Measurements from ENCODE around the gene TBX3. TPM values are rescaled to one million over a fixed set of nuclear protein-coding genes. Genes with fewer than 3 reads are reported as not detected.
"Not testable (repeated sequence)": the region's sequence is repeated elsewhere in the genome, so short reads cannot be mapped to it uniquely, and the experiment has no call there.

The TBX3 gene
- total RNA-seq, 1 experiment from 2014 or later: not detected

- Histone ChIP-seq H3K9ac (ENCODE audit: low read length) (no peak overlapping the region), H4K20me1 (ENCODE audit: insufficient read depth, low read depth, low read length) (no peaks in the 10 kb centered on the region), H3K9me2 (replicated peaks; ENCODE audit: insufficient read depth, low read length) (no peaks in the 10 kb centered on the region), H3K9me3 (ENCODE audit: low read length) (no peaks in the 10 kb centered on the region), H2AFZ (ENCODE audit: low read length) (no peak overlapping the region), H3K4me1 (ENCODE audit: low read length) (no peaks in the 10 kb centered on the region), H3K4me2 (ENCODE audit: low read depth, low read length, poor library complexity, severe bottlenecking) (no peak overlapping the region), H3K79me2 (ENCODE audit: low read length) (no peaks in the 10 kb centered on the region), H3K4me3 (ENCODE audit: low read length) (no peak overlapping the region), H3K27me3 (ENCODE audit: low read length) (no peaks in the 10 kb centered on the region), H3K36me3 (ENCODE audit: insufficient read depth, low read length) (no peaks in the 10 kb centered on the region), H3K27ac (ENCODE audit: low read length) (no peak overlapping the region)
- DNase-seq: no peak
Measured at GRCh38 chr12:114710151-114710550, 26.2 kb upstream of the TBX3 start.

GRCh38 chr12:114709112-114709511, 25.1 kb upstream of the TBX3 start:
- DNase-seq: no peak
- no peaks in the 10 kb centered on the region for H3K36me3 ChIP-seq (ENCODE audit: insufficient read depth, low read length)
- no peaks in the 10 kb centered on the region for H3K4me1 ChIP-seq (ENCODE audit: low read length)
- no peak overlapping the region for H3K27ac ChIP-seq (ENCODE audit: low read length)
- no peak overlapping the region for H3K4me2 ChIP-seq (ENCODE audit: low read depth, low read length, poor library complexity, severe bottlenecking)
- H3K79me2 ChIP-seq (ENCODE audit: low read length): no peaks in the 10 kb centered on the region
- no peaks in the 10 kb centered on the region for H4K20me1 ChIP-seq (ENCODE audit: insufficient read depth, low read depth, low read length)
- no peak overlapping the region for H3K9ac ChIP-seq (ENCODE audit: low read length)
- no peaks in the 10 kb centered on the region for H3K9me3 ChIP-seq (ENCODE audit: low read length)
- H2AFZ ChIP-seq (ENCODE audit: low read length): no peak overlapping the region
- H3K9me2 ChIP-seq (replicated peaks; ENCODE audit: insufficient read depth, low read length): no peaks in the 10 kb centered on the region
- H3K4me3 ChIP-seq (ENCODE audit: low read length): no peak overlapping the region
- H3K27me3 ChIP-seq (ENCODE audit: low read length): no peaks in the 10 kb centered on the region

GRCh38 chr12:114708598-114708997, 24.6 kb upstream of the TBX3 start:
- not testable (repeated sequence) for H3K27ac ChIP-seq (ENCODE audit: low read length); H3K36me3 ChIP-seq (ENCODE audit: insufficient read depth, low read length); H3K27me3 ChIP-seq (ENCODE audit: low read length); H3K9ac ChIP-seq (ENCODE audit: low read length); H4K20me1 ChIP-seq (ENCODE audit: insufficient read depth, low read depth, low read length); H2AFZ ChIP-seq (ENCODE audit: low read length); DNase-seq; H3K9me3 ChIP-seq (ENCODE audit: low read length); H3K4me3 ChIP-seq (ENCODE audit: low read length); H3K4me1 ChIP-seq (ENCODE audit: low read length); H3K9me2 ChIP-seq (replicated peaks; ENCODE audit: insufficient read depth, low read length); H3K79me2 ChIP-seq (ENCODE audit: low read length); H3K4me2 ChIP-seq (ENCODE audit: low read depth, low read length, poor library complexity, severe bottlenecking)

GRCh38 chr12:114704096-114704495, 20.1 kb upstream of the TBX3 start:
- H3K27me3 ChIP-seq (ENCODE audit: low read length): no peaks in the 10 kb centered on the region
- H3K79me2 ChIP-seq (ENCODE audit: low read length): no peaks in the 10 kb centered on the region
- no peaks in the 10 kb centered on the region for H4K20me1 ChIP-seq (ENCODE audit: insufficient read depth, low read depth, low read length)
- H3K4me1 ChIP-seq (ENCODE audit: low read length): no peaks in the 10 kb centered on the region
- H3K27ac ChIP-seq (ENCODE audit: low read length): no peak overlapping the region
- no peak overlapping the region for H3K4me3 ChIP-seq (ENCODE audit: low read length)
- no peak overlapping the region for H3K9ac ChIP-seq (ENCODE audit: low read length)
- H3K9me3 ChIP-seq (ENCODE audit: low read length): no peaks in the 10 kb centered on the region
- no peaks in the 10 kb centered on the region for H3K36me3 ChIP-seq (ENCODE audit: insufficient read depth, low read length)
- H2AFZ ChIP-seq (ENCODE audit: low read length): no peak overlapping the region
- no peaks in the 10 kb centered on the region for H3K9me2 ChIP-seq (replicated peaks; ENCODE audit: insufficient read depth, low read length)
- no peak overlapping the region for H3K4me2 ChIP-seq (ENCODE audit: low read depth, low read length, poor library complexity, severe bottlenecking)
- no peak for DNase-seq

GRCh38 chr12:114703060-114703493, 19.1 kb upstream of the TBX3 start:
- DNase-seq: no peak
- Histone ChIP-seq H2AFZ (ENCODE audit: low read length) (no peak overlapping the region), H3K27me3 (ENCODE audit: low read length) (no peaks in the 10 kb centered on the region), H3K9me2 (replicated peaks; ENCODE audit: insufficient read depth, low read length) (no peaks in the 10 kb centered on the region), H3K4me1 (ENCODE audit: low read length) (no peaks in the 10 kb centered on the region), H3K4me3 (ENCODE audit: low read length) (no peak overlapping the region), H3K4me2 (ENCODE audit: low read depth, low read length, poor library complexity, severe bottlenecking) (no peak overlapping the region), H3K27ac (ENCODE audit: low read length) (no peak overlapping the region), H3K9ac (ENCODE audit: low read length) (no peak overlapping the region), H3K79me2 (ENCODE audit: low read length) (no peaks in the 10 kb centered on the region), H4K20me1 (ENCODE audit: insufficient read depth, low read depth, low read length) (no peaks in the 10 kb centered on the region), H3K36me3 (ENCODE audit: insufficient read depth, low read length) (no peaks in the 10 kb centered on the region), H3K9me3 (ENCODE audit: low read length) (no peaks in the 10 kb centered on the region)

GRCh38 chr12:114702462-114702861, 18.5 kb upstream of the TBX3 start:
- Histone ChIP-seq H3K4me2 (ENCODE audit: low read depth, low read length, poor library complexity, severe bottlenecking) (no peak overlapping the region), H3K79me2 (ENCODE audit: low read length) (no peaks in the 10 kb centered on the region), H4K20me1 (ENCODE audit: insufficient read depth, low read depth, low read length) (no peaks in the 10 kb centered on the region), H2AFZ (ENCODE audit: low read length) (no peak overlapping the region), H3K27me3 (ENCODE audit: low read length) (no peaks in the 10 kb centered on the region), H3K36me3 (ENCODE audit: insufficient read depth, low read length) (no peaks in the 10 kb centered on the region), H3K4me1 (ENCODE audit: low read length) (no peaks in the 10 kb centered on the region), H3K4me3 (ENCODE audit: low read length) (no peak overlapping the region), H3K9me3 (ENCODE audit: low read length) (no peaks in the 10 kb centered on the region), H3K9ac (ENCODE audit: low read length) (no peak overlapping the region), H3K27ac (ENCODE audit: low read length) (no peak overlapping the region), H3K9me2 (replicated peaks; ENCODE audit: insufficient read depth, low read length) (no peaks in the 10 kb centered on the region)
- no peak for DNase-seq

GRCh38 chr12:114701553-114701952, 17.6 kb upstream of the TBX3 start:
- Histone ChIP-seq H3K27me3 (ENCODE audit: low read length) (no peaks in the 10 kb centered on the region), H3K4me1 (ENCODE audit: low read length) (no peaks in the 10 kb centered on the region), H3K4me2 (ENCODE audit: low read depth, low read length, poor library complexity, severe bottlenecking) (no peak overlapping the region), H3K79me2 (ENCODE audit: low read length) (no peaks in the 10 kb centered on the region), H3K9me2 (replicated peaks; ENCODE audit: insufficient read depth, low read length) (no peaks in the 10 kb centered on the region), H3K4me3 (ENCODE audit: low read length) (no peak overlapping the region), H4K20me1 (ENCODE audit: insufficient read depth, low read depth, low read length) (no peaks in the 10 kb centered on the region), H3K9ac (ENCODE audit: low read length) (no peak overlapping the region), H3K27ac (ENCODE audit: low read length) (no peak overlapping the region), H3K36me3 (ENCODE audit: insufficient read depth, low read length) (no peaks in the 10 kb centered on the region), H3K9me3 (ENCODE audit: low read length) (no peaks in the 10 kb centered on the region), H2AFZ (ENCODE audit: low read length) (no peak overlapping the region)
- DNase-seq: no peak

- Histone ChIP-seq H3K27ac (ENCODE audit: low read length) (no peak overlapping the region), H3K4me3 (ENCODE audit: low read length) (no peak overlapping the region), H3K27me3 (ENCODE audit: low read length) (no peaks in the 10 kb centered on the region), H2AFZ (ENCODE audit: low read length) (no peak overlapping the region), H3K9me2 (replicated peaks; ENCODE audit: insufficient read depth, low read length) (no peaks in the 10 kb centered on the region), H3K9me3 (ENCODE audit: low read length) (no peaks in the 10 kb centered on the region), H3K4me1 (ENCODE audit: low read length) (no peaks in the 10 kb centered on the region), H3K79me2 (ENCODE audit: low read length) (no peaks in the 10 kb centered on the region), H4K20me1 (ENCODE audit: insufficient read depth, low read depth, low read length) (no peaks in the 10 kb centered on the region), H3K4me2 (ENCODE audit: low read depth, low read length, poor library complexity, severe bottlenecking) (no peak overlapping the region), H3K36me3 (ENCODE audit: insufficient read depth, low read length) (no peaks in the 10 kb centered on the region), H3K9ac (ENCODE audit: low read length) (no peak overlapping the region)
- DNase-seq: no peak
Measured at GRCh38 chr12:114701104-114701414, 17.1 kb upstream of the TBX3 start.

- no peaks in the 10 kb centered on the region for H3K9me2 ChIP-seq (replicated peaks; ENCODE audit: insufficient read depth, low read length)
- H3K27me3 ChIP-seq (ENCODE audit: low read length): no peaks in the 10 kb centered on the region
- no peak for DNase-seq
- no peak overlapping the region for H2AFZ ChIP-seq (ENCODE audit: low read length)
- no peaks in the 10 kb centered on the region for H4K20me1 ChIP-seq (ENCODE audit: insufficient read depth, low read depth, low read length)
- H3K4me3 ChIP-seq (ENCODE audit: low read length): no peak overlapping the region
- H3K36me3 ChIP-seq (ENCODE audit: insufficient read depth, low read length): no peaks in the 10 kb centered on the region
- H3K79me2 ChIP-seq (ENCODE audit: low read length): no peaks in the 10 kb centered on the region
- no peak overlapping the region for H3K4me2 ChIP-seq (ENCODE audit: low read depth, low read length, poor library complexity, severe bottlenecking)
- H3K9ac ChIP-seq (ENCODE audit: low read length): no peak overlapping the region
- no peaks in the 10 kb centered on the region for H3K9me3 ChIP-seq (ENCODE audit: low read length)
- no peak overlapping the region for H3K27ac ChIP-seq (ENCODE audit: low read length)
- no peaks in the 10 kb centered on the region for H3K4me1 ChIP-seq (ENCODE audit: low read length)
Measured at GRCh38 chr12:114700392-114701103, 16.6 kb upstream of the TBX3 start.
